ENCODE data around the gene RETREG3. TPM values are rescaled to one million over a fixed set of nuclear protein-coding genes. Genes with fewer than 3 reads are reported as not detected.

The RETREG3 gene
- total RNA-seq, 2 donors from 2014 or later: 36.9 to 42.0 TPM

- Histone ChIP-seq H3K4me1 (peaks cover 30% of the 10 kb centered on the region), H3K27me3 (no peaks in the 10 kb centered on the region), H3K36me3 (replicated peaks in 1 of 2; ENCODE audit: insufficient read depth in 1 of 2, low read depth in 2 of 2) (peaks cover 0 to 9% of the 10 kb centered on the region in 2 donors), H3K4me3 (no peak overlapping the region), H3K27ac (no peak overlapping the region), H3K9me3 (no peaks in the 10 kb centered on the region)
- DNase-seq (no peak), ATAC-seq (no peak)
- TF ChIP-seq POLR2A (IDR thresholded peaks at IDR 0.05) (no peak), CTCF (IDR thresholded peaks at IDR 0.05) (no peak)
- intact Hi-C loops (cut with DNase I): no loop called here
- 93 to 97% methylated on average over 5 of the region's 5 CpGs for WGBS, 2 donors
These were observed 71.2 kb downstream of the RETREG3 start for GRCh38 chr17:42537826-42538451.

DNA sequence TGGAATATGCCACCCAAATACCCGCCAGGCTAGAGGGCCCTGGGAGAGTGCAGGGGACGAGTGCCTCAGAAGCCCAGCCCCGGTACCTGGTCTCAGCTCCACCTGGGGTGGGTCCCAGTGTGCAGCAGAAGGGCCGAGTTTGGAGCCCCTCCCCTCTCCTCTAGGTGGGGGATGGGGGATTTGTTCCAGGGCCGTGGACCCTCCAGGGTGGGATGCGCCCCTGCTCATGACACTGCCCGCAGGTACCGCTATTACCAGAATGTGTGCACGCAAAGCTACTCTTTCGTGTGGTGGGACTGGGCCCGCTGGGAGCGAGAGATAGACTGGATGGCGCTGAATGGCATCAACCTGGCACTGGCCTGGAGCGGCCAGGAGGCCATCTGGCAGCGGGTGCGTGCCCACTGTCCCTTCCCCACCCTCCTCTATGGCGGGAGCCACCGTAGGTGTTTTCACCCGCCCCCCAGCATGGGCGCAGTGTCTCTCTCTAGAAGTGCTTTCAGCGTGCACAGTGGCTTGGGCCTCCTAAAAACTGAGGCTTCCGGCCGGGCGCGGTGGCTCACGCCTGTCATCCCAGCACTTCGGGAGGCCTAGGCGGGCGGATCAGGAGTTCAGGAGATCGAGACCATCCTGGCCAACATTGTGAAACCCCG is 71.9 kb downstream of the RETREG3 start:
- no peak for DNase-seq
- H3K27ac ChIP-seq: peak overlapping the region; percentile 90 to 94 (median 92)
- peak overlapping the region; percentile 27 to 47 for H3K4me3 ChIP-seq
- peaks cover 30% of the 10 kb centered on the region for H3K4me1 ChIP-seq
- 78 to 95% methylated on average over 12 to 31 of the region's 31 CpGs for WGBS, 2 donors
- H3K9me3 ChIP-seq: no peaks in the 10 kb centered on the region
- no peaks in the 10 kb centered on the region for H3K27me3 ChIP-seq
- H3K36me3 ChIP-seq (replicated peaks in 1 of 2; ENCODE audit: insufficient read depth in 1 of 2, low read depth in 2 of 2): peaks cover 0 to 8% of the 10 kb centered on the region in 2 donors
- no peak for ATAC-seq
- TF ChIP-seq CTCF (IDR thresholded peaks at IDR 0.05) (no peak), POLR2A (IDR thresholded peaks at IDR 0.05) (no peak)
- intact Hi-C loops (cut with DNase I): no loop called here

GRCh38 chr17:42536372-42537155 is 72.6 kb downstream of the RETREG3 start:
- peak overlapping the region; percentile 27 to 47 for H3K4me3 ChIP-seq
- ATAC-seq: peak; percentile 83
- peak in 2 of 3 donors; percentile 28 to 53 for TF ChIP-seq POLR2A (IDR thresholded peaks at IDR 0.05)
- peak in 2 of 7 experiments; percentile 11 to 16 for TF ChIP-seq CTCF (IDR thresholded peaks at IDR 0.05)
- 0 to 1% methylated on average over 14 to 45 of the region's 65 CpGs for WGBS, 2 donors
- H3K36me3 ChIP-seq (replicated peaks in 1 of 2; ENCODE audit: insufficient read depth in 1 of 2, low read depth in 2 of 2): peaks cover 0 to 6% of the 10 kb centered on the region in 2 donors
- H3K9me3 ChIP-seq: no peaks in the 10 kb centered on the region
- intact Hi-C loops (cut with DNase I): no loop called here
- H3K27ac ChIP-seq: peak overlapping the region; percentile 90 to 94 (median 92)
- peak; percentile 87 to 94 (median 92) for DNase-seq
- no peaks in the 10 kb centered on the region for H3K27me3 ChIP-seq
- H3K4me1 ChIP-seq: peaks cover 33% of the 10 kb centered on the region

DNA sequence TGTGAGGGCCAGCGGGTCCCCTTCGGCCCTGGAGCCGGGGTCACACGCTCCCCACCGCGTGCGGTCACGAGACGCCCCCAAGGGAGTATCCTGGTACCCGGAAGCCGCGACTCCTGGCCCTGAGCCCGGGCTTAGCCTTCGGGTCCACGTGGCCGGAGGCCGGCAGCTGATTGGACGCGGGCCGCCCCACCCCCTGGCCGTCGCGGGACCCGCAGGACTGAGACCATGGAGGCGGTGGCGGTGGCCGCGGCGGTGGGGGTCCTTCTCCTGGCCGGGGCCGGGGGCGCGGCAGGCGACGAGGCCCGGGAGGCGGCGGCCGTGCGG is 73.2 kb downstream of the RETREG3 start, which contains the start of gene NAGLU:
NAGLU (plus strand) TSS at position 194 of the 324 bp plus-strand sequence; CDS start at position 226, 32 bp downstream.
- Histone ChIP-seq H3K27ac (peak within 1 kb of the TSS; percentile 90 to 94 (median 92)), H3K4me3 (peak within 1 kb of the TSS; percentile 27 to 47), H3K36me3 (replicated peaks in 1 of 2; ENCODE audit: insufficient read depth in 1 of 2, low read depth in 2 of 2) (peaks cover 0 to 4% of the 10 kb centered on the region in 2 donors), H3K9me3 (no peaks in the 10 kb centered on the region), H3K27me3 (no peaks in the 10 kb centered on the region), H3K4me1 (peaks cover 39% of the 10 kb centered on the region)
- DNase-seq: peak; percentile 96 to 99 (median 97)
- intact Hi-C loops (cut with DNase I): no loop called here
- peak; percentile 92 for ATAC-seq
- TF ChIP-seq POLR2A (IDR thresholded peaks at IDR 0.05) (peak in 2 of 3 donors; percentile 54 to 58), CTCF (IDR thresholded peaks at IDR 0.05) (no peak)
- 0% methylated on average over 9 to 12 of the region's 40 CpGs for WGBS, 2 donors

Data from body of pancreas (tissue), 4 donors.